ENCODE data around the gene IRF2BP2.

The IRF2BP2 gene

DNA sequence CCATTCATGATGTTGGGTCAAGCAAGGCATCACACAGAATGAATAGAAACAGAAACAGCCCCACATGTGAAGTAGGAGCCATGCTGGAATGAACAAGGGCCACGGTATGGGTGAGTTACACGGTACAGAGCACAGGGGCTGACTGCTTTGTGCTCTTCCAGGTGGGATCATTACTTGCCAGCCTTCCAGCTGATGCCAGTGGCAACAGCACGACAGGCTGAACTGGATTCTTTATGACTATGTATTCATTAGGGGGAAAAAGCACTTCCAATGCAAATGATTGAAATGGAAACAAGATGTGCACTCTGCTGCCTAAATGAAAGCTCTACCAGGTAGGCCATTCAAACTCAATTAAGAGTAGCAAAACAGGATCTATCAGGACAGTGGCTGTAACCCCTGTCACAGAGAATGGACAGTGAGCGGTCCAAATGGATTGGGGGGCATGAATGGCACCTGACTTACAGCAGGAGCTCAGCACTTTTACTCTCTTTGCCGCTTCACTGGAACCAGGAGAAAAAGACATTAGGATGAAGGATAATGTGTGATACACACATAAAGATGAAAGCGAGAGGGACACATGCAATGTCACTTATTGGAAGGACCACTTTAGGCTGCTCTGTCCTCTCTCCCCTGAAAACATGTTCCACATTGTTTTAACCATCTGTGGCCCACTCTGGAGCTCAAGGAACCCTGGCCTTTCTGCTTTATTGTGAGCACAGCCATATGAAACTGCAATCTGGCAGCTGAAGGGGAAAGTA is 23.4 kb upstream of the IRF2BP2 start:
- no peak for DNase-seq

DNA sequence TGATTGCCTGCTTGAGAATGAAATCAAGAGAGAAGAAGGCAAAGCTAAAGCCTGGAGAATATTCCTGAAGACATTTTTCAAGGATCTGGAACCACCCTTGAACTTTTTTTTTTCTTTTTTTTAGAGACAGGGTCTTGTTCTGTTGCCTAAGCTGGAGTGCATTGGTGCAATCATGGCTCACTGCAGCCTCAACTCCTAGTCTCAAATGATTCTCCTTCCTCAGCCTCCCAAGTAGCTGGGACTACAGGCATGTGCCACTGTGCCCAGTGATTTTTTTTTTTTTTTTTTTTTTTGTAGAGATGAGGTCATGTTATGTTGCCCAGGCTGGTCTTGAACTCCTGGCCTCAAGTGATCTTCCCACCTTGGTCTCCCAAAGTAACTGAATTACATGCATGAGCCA is 22.2 kb upstream of the IRF2BP2 start:
- DNase-seq = no peak

DNA sequence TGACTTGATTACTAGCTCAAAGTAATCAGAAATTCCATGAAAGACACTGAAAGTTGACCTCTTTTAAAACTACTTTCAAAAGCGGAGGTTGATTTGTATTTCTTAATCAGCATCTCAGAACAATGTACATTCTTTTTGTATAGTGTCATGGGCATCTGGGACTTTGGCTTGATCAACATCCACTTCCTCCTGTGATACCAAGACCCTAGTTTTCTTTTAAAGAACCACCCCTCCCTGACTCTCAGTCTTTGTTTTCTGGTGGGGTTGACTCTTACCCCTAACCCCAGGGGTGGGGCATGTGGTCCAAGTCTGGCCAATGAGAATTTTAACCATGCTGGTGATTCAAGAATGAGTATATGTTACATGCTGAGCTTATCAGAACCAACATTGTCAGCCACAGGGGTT is 21.7 kb upstream of the IRF2BP2 start:
- no peak for DNase-seq

DNA sequence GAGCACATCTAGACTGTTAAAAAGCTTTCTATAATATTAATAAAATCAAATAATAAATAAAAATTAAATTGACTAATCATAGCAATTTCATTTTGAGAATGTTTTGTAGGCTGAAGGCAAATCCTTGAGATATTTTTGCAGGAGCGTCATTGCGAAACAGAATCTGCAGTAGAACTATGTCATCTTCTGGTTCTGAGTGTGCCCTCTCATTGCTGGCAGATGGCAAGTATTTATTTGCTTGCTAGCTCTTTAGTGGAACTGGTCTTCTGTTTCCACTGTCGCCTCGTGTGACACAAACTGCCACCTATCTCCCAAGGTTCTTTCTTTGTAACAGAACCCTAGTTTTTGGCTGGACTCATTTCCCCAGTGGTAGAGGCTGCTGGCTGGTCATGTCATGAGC is 19.0 kb upstream of the IRF2BP2 start:
- DNase-seq = no peak

DNA sequence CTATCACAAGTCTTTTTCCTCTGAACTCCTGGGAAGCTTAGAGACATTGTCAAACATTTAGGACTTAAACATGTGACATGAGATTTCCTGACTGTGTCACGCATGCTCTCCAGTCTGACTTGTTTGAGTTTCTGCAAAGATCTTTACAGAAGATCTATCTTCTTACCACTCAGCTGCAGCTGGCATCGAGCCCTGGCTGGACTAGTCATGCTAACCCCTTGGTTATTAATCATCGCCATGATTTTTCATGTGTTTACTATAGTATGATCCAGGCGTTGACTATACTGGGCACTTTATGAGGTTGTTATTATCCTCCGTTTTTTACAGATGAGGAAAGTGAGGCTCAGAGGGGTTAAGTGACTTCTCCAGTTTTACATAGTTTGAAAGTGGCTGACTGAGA is 18.1 kb upstream of the IRF2BP2 start:
- no peak for DNase-seq

DNA sequence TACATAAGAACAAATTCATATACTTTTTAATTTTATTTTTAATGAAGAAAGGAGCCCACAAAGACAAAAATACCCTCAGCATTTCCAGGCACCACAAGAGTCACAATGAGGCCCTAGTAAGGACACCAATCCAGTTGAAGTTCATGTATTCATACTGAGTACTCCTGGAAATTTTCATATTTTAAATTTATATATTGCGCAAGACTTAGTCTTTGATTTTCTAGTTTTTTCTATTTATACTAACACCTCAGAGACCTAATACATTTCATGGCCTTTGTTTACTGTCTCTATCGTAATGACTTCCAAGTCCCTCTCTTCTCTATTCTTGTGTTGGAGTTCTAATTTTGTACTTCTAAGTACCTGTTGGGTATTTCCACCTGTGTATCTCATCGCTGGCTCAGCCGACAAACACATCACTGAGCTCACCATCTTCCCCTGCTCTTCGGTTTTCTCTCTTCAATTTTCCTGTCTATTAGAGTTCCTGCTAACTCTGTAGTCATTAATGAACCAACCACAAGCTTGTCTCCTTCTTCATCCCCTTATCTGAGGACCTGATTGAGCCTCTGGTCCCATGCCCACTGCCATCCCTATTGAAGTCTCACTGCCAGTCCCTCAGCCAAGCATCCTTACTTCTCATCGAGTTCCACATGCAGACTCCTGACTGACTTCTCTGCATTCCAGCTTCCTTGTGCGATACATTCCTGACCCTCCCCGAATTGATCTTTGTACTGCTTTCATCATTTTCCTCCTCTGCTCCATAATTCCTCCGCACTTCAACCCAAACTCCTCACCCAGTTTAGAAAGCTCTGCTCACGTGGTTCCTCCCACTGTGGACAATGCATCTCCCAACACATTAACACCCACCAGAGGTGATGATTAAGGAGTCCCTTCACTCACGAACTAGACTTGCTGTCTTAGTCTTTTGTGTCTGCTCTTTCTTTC is 17.3 kb upstream of the IRF2BP2 start:
- no peak for DNase-seq

DNA sequence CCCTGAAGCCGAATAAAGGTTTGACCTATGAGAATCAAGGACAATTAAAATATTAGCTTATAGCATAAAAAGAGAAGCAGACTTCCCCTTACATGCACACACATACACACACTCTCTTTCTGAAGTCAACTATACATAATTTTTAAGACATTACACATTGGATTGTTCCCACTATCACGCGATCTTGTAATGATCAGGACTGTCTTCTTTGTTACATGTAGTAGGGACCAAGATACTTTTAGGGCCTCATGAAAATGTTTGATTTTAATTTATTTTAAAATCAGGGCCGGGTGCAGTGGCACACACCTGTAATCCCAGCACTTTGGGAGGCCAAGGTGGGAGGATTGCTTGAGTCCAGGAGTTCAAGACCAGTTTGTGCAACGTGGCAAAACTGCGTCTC is 16.4 kb upstream of the IRF2BP2 start:
- DNase-seq = no peak

DNA sequence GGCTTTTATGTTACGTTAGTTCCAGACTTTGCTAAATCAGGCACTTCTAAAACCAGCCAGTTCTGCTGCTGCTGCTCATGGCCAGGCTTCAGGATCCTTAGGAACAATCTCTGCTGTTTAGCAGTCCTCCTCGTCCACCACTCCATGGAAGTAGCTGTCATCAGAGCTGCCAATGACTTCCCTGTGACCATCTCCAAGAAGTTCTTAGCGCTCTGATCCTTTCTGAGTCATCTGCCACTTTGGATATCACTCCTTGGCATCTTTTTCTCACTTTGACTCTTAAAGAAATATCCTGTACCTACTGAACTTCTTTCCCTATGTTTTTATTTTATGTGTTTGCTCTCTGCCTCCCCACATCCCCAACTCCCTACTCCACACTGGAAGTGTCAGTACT is 14.7 kb upstream of the IRF2BP2 start:
- no peak for DNase-seq

DNA sequence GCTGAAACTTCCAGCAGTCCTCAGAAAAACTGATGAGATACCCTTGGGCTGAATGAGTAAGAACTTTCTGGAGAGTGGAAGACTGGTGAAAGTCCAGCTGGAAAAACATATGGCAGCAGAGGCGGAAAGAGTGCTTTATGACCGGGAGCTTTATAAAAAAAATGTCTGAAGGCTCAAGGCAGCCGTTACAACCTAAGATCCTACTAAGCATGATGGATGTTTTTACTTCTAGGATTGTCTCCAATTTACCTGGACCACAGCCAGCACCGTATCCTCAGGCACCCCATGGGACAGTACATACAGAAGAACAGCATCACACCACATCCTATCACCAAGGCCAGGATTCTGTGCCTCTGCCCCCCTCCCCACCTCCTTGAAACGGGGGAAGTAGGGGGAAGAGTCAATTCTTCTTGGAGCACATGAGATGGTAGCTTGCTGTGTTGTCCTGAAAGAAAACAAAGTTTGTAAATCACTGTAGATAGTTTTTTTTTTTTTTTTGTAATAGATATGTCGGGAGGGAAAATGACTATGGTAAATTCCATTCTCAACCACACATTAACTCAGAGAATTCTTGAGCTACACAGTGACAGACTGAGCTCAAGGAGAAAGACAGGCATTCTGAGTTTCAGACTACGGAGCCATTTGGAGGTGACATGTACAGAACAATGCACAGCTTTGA is 11.8 kb upstream of the IRF2BP2 start:
- DNase-seq = no peak

DNA sequence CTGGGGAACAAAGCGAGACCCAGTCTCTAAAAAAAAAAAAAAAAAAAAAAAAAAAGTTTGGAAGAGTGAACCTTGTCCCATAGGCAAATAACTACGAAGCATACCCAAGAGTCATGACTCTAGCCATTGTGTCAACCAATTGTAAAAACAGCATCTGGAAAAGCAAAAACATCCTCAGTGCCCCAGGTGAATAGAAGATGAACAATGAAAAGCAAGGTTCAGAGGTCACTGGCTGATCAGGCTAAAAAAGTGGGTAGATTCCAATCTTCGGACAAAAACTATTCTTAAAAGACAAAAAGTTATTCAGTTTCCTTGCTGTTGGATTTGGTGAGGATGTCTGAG is 11.1 kb upstream of the IRF2BP2 start:
- DNase-seq = no peak

DNA sequence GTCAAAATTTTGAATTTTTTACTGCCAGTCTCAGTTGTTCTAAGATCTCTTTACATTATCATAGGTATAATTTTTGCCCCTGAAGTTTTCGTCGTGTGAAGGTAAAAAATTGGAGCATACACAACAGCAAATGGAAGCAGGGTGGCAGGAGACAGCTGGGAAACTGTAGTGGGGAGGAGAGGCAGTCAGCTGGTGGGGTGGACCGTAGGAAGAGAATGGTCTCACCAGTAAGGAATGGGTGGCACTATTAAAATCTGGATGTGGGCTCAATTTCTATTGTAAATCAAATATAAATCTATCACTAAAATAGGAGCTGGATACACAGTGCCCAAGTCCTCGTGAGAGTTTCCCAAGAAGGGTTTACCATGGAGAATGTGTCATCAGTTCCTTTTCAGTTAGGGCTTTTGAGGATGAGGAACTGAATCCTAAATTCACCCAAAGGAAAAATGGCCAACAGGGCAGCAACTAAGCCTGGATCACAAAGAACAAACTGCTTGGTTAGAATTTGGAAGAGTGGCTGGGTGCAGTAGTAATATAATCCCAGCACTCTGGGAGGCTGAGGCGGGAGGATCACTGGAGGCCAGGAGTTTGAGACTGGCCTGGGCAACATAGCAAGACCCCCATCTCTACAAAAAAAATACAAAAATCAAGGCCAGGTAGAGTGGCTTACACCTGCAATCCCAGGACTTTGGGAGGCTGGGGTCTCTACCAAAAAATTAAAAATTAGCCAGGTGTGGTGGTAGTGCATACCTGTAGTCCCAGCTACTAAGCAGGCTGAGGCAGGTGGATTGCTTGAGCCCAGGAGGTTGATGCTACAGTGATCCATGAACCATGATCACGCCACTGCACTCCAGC is 10.5 kb upstream of the IRF2BP2 start:
- no peak for DNase-seq

DNA sequence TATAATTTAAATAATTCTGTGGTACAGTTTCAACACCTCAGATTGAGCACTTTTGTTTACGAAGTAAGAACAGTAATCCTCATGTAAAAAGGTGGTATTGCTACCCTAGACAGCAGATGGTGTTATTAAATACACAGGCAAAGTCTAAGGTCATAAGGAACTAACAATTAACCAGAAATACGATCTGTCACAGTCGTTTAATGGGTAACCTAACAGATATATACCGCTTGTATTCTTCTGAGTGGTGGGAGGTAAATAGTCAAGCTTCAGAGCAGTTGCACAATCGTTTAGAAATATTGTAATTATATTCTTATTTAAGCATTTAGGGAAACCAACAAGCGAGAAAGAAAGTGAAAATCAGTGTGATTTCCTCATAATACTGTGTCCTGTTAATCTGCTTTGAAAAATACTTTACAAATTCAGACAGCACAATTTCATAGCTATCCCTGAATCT is 9.8 kb upstream of the IRF2BP2 start:
- no peak for DNase-seq

DNA sequence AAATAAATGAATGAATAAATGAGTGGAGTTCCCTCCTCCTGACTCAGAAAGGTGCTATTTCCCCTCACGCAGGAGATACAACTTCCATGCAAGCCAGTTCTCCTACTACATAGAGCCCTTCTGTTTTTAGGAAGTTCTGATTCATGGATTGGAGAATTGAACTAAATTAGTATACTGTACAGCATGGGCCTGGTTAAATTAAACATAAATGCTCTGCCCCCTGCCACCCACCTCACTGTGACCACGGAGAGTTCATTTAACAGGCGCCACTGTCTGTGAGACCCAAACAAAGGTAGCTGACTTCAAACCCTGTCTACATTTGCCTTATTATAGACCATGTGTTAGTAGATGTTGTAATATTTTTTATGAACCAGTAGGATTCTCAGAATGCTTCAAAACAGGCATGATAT is 9.1 kb upstream of the IRF2BP2 start:
- DNase-seq = no peak

DNA sequence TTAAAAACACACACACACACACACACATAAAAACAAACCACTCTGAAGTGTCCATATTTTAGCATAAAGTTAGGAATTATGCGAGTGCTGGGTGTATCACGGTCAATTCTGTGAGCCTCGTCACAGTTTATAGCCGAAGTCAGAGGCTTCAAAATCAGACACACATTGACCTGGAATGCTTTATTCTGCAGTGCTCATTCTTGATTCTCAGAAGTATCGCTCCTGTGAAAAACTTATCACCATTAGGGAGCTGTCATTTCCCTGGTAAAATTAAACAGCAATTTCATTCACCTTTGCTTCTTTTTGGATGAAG is 8.7 kb upstream of the IRF2BP2 start:
- no peak for DNase-seq

DNA sequence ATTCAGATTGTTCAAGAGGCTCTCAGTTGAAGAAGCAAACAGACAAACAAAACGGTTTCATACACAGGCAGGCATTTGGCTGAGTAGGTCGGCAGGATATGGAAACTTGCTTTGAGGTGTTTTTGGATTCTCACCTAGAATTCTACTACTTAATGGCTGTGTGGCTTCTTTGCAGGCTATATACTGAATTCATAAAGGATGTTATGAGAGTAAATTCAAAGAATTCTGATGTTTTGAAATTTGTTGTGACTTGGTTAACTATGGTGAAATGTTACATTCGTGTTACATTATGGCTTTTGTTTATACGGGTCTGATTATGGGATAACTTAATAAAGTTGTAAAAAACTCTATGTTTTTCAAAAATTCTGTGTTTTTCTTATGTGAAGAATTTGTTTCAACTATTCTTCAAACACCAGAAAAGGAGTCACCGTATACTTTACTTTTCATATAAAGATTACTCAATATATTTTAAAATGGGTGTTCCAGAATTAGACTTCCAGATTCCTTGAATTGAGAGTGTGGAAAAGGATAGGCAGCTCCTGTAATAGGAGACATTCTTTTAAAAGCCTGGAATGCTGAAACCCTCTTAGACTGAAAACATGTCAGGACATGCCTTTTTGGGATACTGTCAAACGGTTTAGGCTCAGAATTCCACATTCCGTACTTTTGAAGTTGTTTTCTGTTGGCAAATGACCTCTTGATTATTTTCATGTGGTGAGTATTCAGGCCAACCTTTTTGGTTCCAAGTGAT is 8.2 kb upstream of the IRF2BP2 start:
- DNase-seq = no peak

DNA sequence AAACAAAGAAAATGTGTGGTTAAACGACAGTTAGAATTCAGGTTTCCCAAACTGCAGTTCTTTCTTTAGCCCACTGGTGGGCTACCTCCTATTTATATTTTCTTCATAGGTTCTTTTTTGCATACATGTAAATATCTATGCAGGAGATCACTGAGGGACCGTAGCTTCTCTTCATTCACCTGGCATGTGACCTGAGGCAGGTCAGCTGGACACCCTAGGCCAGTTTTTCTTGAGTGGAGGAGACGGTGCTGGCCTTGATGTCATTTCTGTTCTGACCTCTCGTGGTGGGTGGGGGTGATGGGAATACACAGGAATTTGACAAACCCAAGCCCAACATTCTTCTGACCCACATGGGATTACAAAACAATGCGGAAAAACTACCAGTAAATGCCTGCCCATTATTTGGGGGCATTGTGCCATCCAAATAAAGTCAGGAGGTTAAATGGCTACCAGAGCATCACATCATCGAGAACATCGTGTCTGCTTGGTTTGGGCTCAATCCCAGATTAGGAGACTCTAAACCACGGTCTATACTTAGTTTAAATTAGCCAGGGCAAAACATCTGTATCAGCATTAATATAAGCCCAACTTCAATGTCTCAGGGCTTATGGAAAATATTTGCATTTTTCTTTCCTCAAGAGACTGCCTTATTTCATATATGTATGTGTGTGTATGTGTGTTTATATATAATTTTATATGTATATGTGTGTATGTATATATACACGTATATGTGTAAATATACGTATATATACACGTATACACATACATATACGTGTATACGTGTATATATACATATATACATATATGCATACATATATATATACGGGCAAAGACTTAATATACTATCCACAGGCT is 7.4 kb upstream of the IRF2BP2 start:
- DNase-seq = no peak

DNA sequence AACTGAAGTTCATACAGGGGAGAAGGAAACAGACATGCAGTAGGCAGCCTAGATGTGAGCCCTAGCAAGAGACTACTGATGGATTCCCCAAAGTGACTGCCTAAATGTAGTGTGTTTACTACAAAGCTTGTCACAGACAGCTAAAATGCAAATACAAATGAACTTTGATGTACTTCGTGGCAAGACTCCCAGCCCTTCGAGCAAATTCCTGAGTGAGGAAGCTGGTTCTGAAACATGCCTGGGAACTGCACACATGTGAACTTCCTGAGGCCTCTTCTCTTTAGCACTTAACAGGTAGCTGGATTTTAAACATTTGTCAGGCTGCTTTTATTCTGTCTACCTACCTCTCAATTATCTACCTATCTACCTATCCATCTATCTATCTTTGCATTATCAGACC is 6.7 kb upstream of the IRF2BP2 start:
- DNase-seq = no peak

DNA sequence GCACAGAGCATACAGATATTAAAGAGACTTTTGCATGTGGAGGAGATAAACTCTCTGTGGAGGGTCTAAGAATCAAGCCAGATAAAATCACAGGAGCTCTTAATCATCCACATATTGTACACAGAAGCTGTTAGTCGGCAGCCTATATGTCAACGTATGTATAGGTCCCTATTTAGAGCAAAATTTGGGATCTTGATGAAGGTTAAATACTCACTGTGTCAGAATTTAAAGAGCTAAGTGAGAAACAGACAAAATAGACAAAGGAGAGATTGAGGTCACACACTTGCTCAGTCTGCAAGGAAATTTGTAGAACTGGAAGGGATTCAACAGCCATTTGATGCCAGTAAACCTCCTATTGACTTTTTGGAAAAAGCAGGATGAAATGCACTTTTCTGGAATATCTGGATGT is 4.1 kb upstream of the IRF2BP2 start:
- no peak for DNase-seq

DNA sequence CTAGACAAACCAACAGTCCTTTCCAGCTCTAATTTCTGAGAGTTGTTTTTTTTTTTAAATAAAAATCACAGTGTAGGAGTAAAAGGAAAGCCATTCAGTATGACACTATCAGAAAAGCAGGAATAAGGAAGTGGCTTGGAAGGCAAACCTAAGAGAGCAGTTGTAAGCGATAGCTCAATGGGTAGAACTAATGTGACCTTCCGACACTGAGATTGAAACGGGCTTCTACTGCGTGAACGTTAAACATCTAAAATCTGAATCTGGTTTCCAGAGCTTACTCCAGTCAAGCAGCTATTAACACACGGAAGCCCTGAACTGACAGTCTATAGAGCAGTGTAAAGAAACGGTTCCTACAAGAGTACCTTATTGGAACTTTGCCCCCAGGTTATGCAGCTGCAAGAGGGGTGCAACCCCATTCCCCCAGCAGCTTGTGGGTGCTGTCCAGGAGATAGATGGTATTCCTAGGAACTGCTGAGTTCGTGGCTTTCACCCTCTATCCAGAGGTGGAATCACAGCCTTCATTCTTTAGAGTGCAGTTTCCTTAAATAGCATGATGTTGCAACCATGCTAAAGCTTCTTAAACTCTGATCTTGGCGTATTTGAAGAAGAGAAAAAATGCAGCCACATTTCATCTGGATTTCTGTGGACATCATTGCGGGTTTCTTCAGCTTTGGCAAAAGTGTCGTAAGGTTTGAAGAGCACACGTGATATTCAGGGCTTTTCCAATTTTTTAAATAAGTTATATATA is 3.3 kb upstream of the IRF2BP2 start:
- no peak for DNase-seq

DNA sequence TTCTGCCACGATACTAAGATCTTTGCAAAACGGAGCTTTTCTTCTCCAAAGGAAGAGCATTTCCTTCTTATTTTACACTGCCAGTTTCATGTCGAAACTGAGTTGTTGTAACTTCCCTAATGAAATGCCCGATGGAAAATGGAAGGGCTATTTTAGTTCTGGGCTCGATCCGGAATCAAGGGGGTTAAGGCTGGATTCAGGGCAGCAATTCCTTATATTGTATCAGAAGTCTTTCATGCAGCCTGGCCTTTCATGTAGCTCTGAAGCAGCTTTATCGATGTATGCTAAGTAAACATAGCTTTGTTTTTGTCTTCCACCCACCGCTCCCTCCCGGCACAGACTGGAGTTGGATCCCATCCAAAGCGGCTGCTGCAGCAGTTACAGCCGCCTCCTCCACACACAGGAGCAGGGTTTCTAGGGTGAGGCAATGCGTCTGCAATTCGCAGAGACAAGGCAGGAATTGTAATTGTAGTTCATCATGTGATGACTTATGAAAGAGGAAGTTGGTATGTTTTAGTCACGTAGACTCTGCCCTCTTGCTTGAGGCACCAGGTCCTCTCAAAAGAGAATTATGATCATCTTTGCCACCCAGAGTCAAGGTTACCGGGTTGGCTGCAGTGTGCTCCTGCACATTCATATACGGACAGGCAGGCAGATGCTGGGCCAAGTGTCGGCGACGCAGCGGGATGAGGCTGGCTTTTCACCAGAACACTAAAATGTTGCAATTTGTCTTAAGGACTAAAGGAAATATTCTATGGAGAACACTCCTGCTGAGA is 2.6 kb upstream of the IRF2BP2 start:
- DNase-seq = peak; percentile 81
